LNCAP (cell line): ENCODE results near the gene S100B.

Source experiments
- CTCF ChIP-seq: fragments of 450-650 bp; IDR thresholded peaks from 2 replicates; pipeline ENCODE4 v1.5.1; 2017; ENCODE audit warnings: mild to moderate bottlenecking

S100B gene

GRCh38 chr21:46643379-46644177 is 38.7 kb upstream of the S100B start:
- TF ChIP-seq CTCF, result no peak

GRCh38 chr21:46641656-46642055 is 36.8 kb upstream of the S100B start:
- no peak for TF ChIP-seq CTCF

GRCh38 chr21:46639489-46640386 is 34.9 kb upstream of the S100B start:
- TF ChIP-seq CTCF, result peak; percentile 55

GRCh38 chr21:46637952-46638746 is 33.3 kb upstream of the S100B start:
- no peak for TF ChIP-seq CTCF

GRCh38 chr21:46636550-46637285 is 31.8 kb upstream of the S100B start:
- no peak for TF ChIP-seq CTCF

GRCh38 chr21:46636181-46636512 is 31.3 kb upstream of the S100B start:
- no peak for TF ChIP-seq CTCF
